RKO (cell line): ENCODE data around the gene MAP1B.

Experiments used
- DNase-seq: peaks from one replicate; pipeline ENCODE4 v3.0.0-alpha.2; 2016; ENCODE audit warnings: low spot score

MAP1B gene

GRCh38 chr5:72252008-72252407 is 144.7 kb downstream of the MAP1B start:
- no peak for DNase-seq

GRCh38 chr5:72252574-72253155 is 145.4 kb downstream of the MAP1B start:
- DNase-seq, result no peak

- no peak for DNase-seq
Observed at GRCh38 chr5:72255237-72255636, 148.0 kb downstream of the MAP1B start.

GRCh38 chr5:72255670-72256069 is 148.4 kb downstream of the MAP1B start:
- no peak for DNase-seq

- DNase-seq, result no peak
Observed at GRCh38 chr5:72256536-72256935, 149.3 kb downstream of the MAP1B start.
